Measurements from ENCODE around the gene NANOG. TPM values are rescaled to one million over a fixed set of nuclear protein-coding genes. Genes with fewer than 3 reads are reported as not detected.
"Not testable (repeated sequence)": the region's sequence is repeated elsewhere in the genome, so short reads cannot be mapped to it uniquely, and the experiment has no call there.

Gene NANOG
- total and polyA plus RNA-seq, 11 donors, result 0.18 to 0.33 TPM; not detected in 9

DNA sequence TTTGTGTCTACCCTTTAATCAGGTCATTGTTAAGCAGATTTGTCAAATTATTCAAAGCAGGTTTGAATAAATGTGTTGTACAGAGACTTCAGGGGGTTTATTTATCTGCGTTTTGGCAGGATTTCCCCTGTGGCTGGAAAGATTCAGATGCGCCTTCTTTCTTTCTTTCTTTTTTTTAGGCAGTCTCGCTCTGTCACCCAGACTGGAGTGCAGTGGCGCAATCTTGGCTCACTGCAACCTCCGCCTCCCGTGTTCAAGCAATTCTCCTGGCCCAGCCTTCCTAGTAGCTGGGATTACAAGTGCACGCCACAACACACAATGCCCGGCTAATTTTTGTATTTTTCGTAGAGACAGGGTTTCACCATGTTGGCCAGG lies 30.4 kb upstream of the NANOG start:
- intact Hi-C loops (cut with DNase I), result no loop called here
- no peaks in the 10 kb centered on the region for H3K36me3 ChIP-seq
- H3K27ac ChIP-seq, result no peak overlapping the region
- H3K4me3 ChIP-seq, result no peak overlapping the region
- H3K9me3 ChIP-seq, result no peaks in the 10 kb centered on the region
- no peaks in the 10 kb centered on the region for H3K4me1 ChIP-seq
- no peak for ATAC-seq
- H3K27me3 ChIP-seq, result peaks cover 0 to 7% (median 0%) of the 10 kb centered on the region in 9 donors
- 61 to 71% (median 66%) methylated on average over 9 of the region's 9 CpGs for WGBS, 4 donors
- DNase-seq, result no peak
- TF ChIP-seq, protein P1, sequence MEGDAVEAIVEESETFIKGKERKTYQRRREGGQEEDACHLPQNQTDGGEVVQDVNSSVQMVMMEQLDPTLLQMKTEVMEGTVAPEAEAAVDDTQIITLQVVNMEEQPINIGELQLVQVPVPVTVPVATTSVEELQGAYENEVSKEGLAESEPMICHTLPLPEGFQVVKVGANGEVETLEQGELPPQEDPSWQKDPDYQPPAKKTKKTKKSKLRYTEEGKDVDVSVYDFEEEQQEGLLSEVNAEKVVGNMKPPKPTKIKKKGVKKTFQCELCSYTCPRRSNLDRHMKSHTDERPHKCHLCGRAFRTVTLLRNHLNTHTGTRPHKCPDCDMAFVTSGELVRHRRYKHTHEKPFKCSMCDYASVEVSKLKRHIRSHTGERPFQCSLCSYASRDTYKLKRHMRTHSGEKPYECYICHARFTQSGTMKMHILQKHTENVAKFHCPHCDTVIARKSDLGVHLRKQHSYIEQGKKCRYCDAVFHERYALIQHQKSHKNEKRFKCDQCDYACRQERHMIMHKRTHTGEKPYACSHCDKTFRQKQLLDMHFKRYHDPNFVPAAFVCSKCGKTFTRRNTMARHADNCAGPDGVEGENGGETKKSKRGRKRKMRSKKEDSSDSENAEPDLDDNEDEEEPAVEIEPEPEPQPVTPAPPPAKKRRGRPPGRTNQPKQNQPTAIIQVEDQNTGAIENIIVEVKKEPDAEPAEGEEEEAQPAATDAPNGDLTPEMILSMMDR (IDR thresholded peaks at IDR 0.05), result no peak
- no peak for TF ChIP-seq POLR2A (IDR thresholded peaks at IDR 0.05)

DNA sequence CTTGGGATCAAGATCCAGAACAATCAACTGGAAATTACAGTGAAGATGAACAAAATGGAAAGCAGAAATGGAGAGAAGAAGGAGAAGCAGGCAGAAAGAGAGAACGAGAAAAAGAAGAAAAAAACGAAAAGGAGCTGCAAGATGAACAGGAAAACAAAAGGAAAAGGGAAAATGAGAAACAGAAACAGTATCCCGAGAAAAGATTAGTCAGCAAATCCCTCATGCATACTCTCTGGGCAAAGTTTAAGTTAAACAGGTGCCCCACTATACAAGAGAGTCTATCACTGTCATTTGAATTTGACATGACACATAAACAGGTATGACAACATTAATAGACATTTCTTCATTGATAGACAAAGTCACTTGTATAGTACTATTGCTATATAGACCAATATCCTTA lies 19.2 kb upstream of the NANOG start:
- TF ChIP-seq, protein P1 (IDR thresholded peaks at IDR 0.05), result no peak
- no peak for TF ChIP-seq POLR2A (IDR thresholded peaks at IDR 0.05)
- no peaks in the 10 kb centered on the region for H3K36me3 ChIP-seq
- no peaks in the 10 kb centered on the region for H3K9me3 ChIP-seq
- no peak for ATAC-seq
- no peak overlapping the region for H3K27ac ChIP-seq
- no peak overlapping the region for H3K4me3 ChIP-seq
- H3K27me3 ChIP-seq, result peaks cover 0 to 4% (median 0%) of the 10 kb centered on the region in 9 donors
- no peak for DNase-seq
- intact Hi-C loops (cut with DNase I), result no loop called here
- H3K4me1 ChIP-seq, result no peaks in the 10 kb centered on the region
- WGBS, 4 donors, result 59 to 70% (median 62%) methylated on average over 3 of the region's 3 CpGs

DNA sequence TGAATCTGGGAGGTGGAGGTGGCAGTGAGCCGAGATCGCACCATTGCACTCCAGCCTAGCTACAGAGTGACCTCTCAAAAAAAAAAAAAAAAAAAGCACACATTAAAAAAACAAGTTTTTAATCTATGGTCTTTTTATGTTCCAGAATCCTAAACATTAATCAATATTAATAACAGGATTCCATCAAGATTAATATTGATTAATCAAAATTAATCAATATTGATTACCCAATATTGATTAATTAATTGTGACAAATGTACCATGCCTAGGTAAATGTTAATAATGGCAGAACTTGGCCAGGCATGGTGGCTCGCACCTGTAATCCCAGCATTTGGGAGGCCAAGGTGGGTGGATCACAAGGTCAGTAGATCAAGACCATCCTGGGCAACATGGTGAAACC lies 7.9 kb upstream of the NANOG start:
- WGBS, 4 donors, result 63 to 84% (median 77%) methylated on average over 3 of the region's 3 CpGs
- Histone ChIP-seq H3K4me3 (no peak overlapping the region), H3K27me3 (peaks cover 0 to 5% (median 0%) of the 10 kb centered on the region in 9 donors), H3K9me3 (no peaks in the 10 kb centered on the region), H3K4me1 (no peaks in the 10 kb centered on the region), H3K27ac (no peak overlapping the region), H3K36me3 (no peaks in the 10 kb centered on the region)
- DNase-seq (no peak), ATAC-seq (no peak)
- intact Hi-C loops (cut with DNase I), result no loop called here
- TF ChIP-seq POLR2A (IDR thresholded peaks at IDR 0.05), result no peak
- TF ChIP-seq, protein P1 (IDR thresholded peaks at IDR 0.05), result no peak

DNA sequence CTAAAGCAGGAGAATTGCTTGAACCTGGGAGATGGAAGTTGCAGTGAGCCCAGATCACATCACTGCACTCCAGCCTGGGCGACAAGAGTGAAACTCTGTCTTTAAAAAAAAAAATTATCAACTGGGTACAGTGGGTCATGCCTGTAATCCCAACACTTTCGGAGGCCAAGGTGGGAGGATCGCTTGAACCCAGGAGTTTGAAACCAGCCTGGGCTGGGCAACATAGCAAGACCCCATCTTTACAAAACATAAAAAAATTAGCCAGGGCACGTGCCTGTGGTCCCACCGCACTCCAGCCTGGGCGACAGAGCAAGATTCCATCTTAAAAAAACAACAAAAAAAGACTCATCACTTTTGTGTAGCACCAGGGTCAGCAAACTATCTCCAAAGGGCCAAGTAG lies 7.1 kb upstream of the NANOG start:
- Histone ChIP-seq H3K4me3 (no peak overlapping the region), H3K27me3 (peaks cover 0 to 8% (median 0%) of the 10 kb centered on the region in 9 donors), H3K4me1 (no peaks in the 10 kb centered on the region), H3K36me3 (no peaks in the 10 kb centered on the region), H3K27ac (no peak overlapping the region), H3K9me3 (no peaks in the 10 kb centered on the region)
- intact Hi-C loops (cut with DNase I), result no loop called here
- 82 to 88% (median 84%) methylated on average over 6 of the region's 6 CpGs for WGBS, 4 donors
- ATAC-seq (no peak), DNase-seq (no peak)
- TF ChIP-seq POLR2A (IDR thresholded peaks at IDR 0.05), result no peak
- TF ChIP-seq, protein P1 (IDR thresholded peaks at IDR 0.05), result no peak

DNA sequence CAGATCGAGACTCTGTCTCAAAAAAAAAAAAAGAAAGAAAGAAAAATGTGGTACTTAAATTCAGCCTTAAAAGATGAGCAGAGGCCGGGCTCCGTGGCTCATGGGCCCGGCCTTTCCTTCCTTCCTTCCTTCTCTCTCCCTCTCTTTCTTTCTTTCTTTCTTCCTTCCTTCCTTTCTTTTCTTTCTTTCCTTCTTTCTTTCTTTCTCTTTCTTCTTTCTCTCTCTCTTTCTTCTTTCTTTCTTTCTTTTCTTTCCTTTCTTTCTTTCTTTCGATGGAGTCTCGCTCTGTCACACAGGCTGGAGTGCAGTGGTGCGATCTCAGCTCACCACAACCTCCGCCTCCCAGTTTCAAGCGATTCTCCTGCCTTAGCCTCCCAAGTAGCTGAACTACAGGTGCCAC lies 5.8 kb upstream of the NANOG start:
- ATAC-seq; H3K4me3 ChIP-seq; H3K27ac ChIP-seq; H3K9me3 ChIP-seq; H3K4me1 ChIP-seq; intact Hi-C loops (cut with DNase I); DNase-seq; H3K36me3 ChIP-seq: not testable (repeated sequence)
- peaks cover 0 to 21% (median 5%) of the 10 kb centered on the region in 9 donors for H3K27me3 ChIP-seq
- 76 to 88% (median 82%) methylated on average over 9 of the region's 9 CpGs for WGBS, 4 donors
